ENCODE data around the gene PRKAR2B.

DNA sequence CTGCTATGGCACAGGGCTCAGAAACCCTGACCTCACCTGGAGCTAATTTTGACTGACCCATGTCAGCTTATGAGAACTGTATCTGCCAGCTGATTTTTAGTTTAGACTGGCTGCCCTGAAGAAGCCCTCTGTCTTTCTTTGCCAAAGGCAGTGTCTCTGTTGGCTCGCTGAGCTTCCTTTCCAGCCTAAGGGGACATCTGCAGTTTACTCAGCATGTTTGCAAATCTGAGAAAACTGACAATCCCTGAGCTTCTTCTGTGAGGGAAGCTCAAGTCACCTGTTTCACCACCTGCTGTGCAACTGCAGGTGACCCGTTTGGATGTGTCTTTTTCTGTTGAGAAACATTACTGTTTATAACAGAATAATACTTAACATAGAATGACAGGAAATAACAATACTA, 46.0 kb downstream of the PRKAR2B start:
- TF ChIP-seq, protein P1, sequence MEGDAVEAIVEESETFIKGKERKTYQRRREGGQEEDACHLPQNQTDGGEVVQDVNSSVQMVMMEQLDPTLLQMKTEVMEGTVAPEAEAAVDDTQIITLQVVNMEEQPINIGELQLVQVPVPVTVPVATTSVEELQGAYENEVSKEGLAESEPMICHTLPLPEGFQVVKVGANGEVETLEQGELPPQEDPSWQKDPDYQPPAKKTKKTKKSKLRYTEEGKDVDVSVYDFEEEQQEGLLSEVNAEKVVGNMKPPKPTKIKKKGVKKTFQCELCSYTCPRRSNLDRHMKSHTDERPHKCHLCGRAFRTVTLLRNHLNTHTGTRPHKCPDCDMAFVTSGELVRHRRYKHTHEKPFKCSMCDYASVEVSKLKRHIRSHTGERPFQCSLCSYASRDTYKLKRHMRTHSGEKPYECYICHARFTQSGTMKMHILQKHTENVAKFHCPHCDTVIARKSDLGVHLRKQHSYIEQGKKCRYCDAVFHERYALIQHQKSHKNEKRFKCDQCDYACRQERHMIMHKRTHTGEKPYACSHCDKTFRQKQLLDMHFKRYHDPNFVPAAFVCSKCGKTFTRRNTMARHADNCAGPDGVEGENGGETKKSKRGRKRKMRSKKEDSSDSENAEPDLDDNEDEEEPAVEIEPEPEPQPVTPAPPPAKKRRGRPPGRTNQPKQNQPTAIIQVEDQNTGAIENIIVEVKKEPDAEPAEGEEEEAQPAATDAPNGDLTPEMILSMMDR (IDR thresholded peaks at IDR 0.05), result no peak
- TF ChIP-seq ZFX (IDR thresholded peaks at IDR 0.05; ENCODE audit: borderline replicate concordance), result no peak
